HL-60 (cell line): ENCODE results near the gene CLEC10A.
"Not testable (repeated sequence)": the region's sequence is repeated elsewhere in the genome, so short reads cannot be mapped to it uniquely, and the experiment has no call there.

Experiments used
- DNase-seq, 2 experiments: peaks; one replicate each; pipeline ENCODE4 v3.0.0-alpha.2; 2010 to 2020; ENCODE audit warnings: low read depth in 1 of 2, low spot score in 1 of 2
- H3K27ac ChIP-seq: fragments of 250-450 bp; sonication (Bioruptor Pico); replicated peaks from 2 replicates; pipeline ENCODE4 v1.5.1; 2020; ENCODE audit warnings: mild to moderate bottlenecking, moderate library complexity
- H3K27me3 ChIP-seq: fragments of 250-450 bp; sonication (Bioruptor Pico); 2 replicates; pipeline ENCODE4 v1.5.1; 2021; ENCODE audit warnings: mild to moderate bottlenecking, moderate library complexity; ENCODE audit not compliant: insufficient read depth, poor library complexity, severe bottlenecking
- H3K4me3 ChIP-seq: replicated peaks from 2 replicates; pipeline ENCODE4 v1.5.1; 2011; ENCODE audit warnings: mild to moderate bottlenecking, control low read depth, low read length; ENCODE audit not compliant: insufficient read depth
- GABPA ChIP-seq: IDR thresholded peaks from 2 replicates; pipeline ENCODE4 v1.6.1; 2012; ENCODE audit warnings: low read depth
- POLR2AphosphoS5 ChIP-seq: IDR thresholded peaks from 2 replicates; pipeline ENCODE4 v1.6.1; 2012; ENCODE audit warnings: low read depth
- REST ChIP-seq: IDR thresholded peaks from 2 replicates; pipeline ENCODE4 v1.6.1; 2012; ENCODE audit warnings: low read depth; ENCODE audit not compliant: insufficient replicate concordance
- SPI1 ChIP-seq: IDR thresholded peaks from 2 replicates; pipeline ENCODE4 v1.6.1; 2012; ENCODE audit warnings: low read depth, mild to moderate bottlenecking, borderline replicate concordance
- TF ChIP-seq, protein P1 (sequence below): IDR thresholded peaks from one replicate; pipeline ENCODE4 v1.5.1; 2011; ENCODE audit warnings: low read length, control low read depth, inconsistent platforms; ENCODE audit not compliant: insufficient read depth

The CLEC10A gene

GRCh38 chr17:7102421-7102820 is 22.4 kb upstream of the CLEC10A start:
- DNase-seq = no peak
- H3K27me3 ChIP-seq = no peaks in the 10 kb centered on the region
- H3K27ac ChIP-seq = no peak overlapping the region
- no peak overlapping the region for H3K4me3 ChIP-seq
- TF ChIP-seq REST (no peak), GABPA (no peak), SPI1 (no peak), POLR2AphosphoS5 (no peak)
- TF ChIP-seq, protein P1, sequence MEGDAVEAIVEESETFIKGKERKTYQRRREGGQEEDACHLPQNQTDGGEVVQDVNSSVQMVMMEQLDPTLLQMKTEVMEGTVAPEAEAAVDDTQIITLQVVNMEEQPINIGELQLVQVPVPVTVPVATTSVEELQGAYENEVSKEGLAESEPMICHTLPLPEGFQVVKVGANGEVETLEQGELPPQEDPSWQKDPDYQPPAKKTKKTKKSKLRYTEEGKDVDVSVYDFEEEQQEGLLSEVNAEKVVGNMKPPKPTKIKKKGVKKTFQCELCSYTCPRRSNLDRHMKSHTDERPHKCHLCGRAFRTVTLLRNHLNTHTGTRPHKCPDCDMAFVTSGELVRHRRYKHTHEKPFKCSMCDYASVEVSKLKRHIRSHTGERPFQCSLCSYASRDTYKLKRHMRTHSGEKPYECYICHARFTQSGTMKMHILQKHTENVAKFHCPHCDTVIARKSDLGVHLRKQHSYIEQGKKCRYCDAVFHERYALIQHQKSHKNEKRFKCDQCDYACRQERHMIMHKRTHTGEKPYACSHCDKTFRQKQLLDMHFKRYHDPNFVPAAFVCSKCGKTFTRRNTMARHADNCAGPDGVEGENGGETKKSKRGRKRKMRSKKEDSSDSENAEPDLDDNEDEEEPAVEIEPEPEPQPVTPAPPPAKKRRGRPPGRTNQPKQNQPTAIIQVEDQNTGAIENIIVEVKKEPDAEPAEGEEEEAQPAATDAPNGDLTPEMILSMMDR = no peak

DNA sequence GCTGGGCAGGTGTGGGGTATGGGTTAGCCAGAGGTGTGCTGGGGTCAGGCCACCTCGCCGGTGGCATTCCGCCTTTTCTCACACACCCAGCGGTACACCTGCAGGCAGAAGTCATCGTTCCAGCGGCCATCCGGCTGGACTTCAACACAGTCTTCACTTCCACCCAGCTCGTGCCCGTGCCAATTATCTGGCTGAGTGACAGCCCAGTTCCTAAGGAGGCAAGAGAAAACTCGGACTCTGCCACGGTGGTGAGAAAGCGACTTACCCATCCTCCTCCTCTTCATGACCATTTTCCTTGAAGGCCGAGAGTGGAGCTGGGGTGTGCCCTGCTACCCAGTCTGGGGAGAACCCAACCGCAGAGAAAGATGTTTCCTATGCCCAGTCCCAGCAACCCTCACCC is 21.5 kb upstream of the CLEC10A start:
- H3K4me3 ChIP-seq = no peak overlapping the region

GRCh38 chr17:7100641-7101379 is 20.8 kb upstream of the CLEC10A start:
- not testable (repeated sequence) for H3K4me3 ChIP-seq, H3K27ac ChIP-seq, DNase-seq, H3K27me3 ChIP-seq

More for the DNA sequence above, 21.5 kb upstream of the CLEC10A start:
- no peaks in the 10 kb centered on the region for H3K27me3 ChIP-seq
- DNase-seq = no peak
- TF ChIP-seq, protein P1 = no peak
- no peak for TF ChIP-seq POLR2AphosphoS5
- no peak for TF ChIP-seq REST
- no peak for TF ChIP-seq SPI1
- no peak for TF ChIP-seq GABPA
- no peak overlapping the region for H3K27ac ChIP-seq

GRCh38 chr17:7098802-7099459 is 18.9 kb upstream of the CLEC10A start:
- no peak for DNase-seq
- Histone ChIP-seq H3K4me3 (no peak overlapping the region), H3K27me3 (no peaks in the 10 kb centered on the region), H3K27ac (no peak overlapping the region)
- TF ChIP-seq GABPA (no peak), REST (no peak), SPI1 (no peak), POLR2AphosphoS5 (no peak)
- TF ChIP-seq, protein P1 = no peak
